Stimulated activated CD4-positive, alpha-beta T cell treated with anti-CD3 and anti-CD28 coated beads, Interleukin-2, amount 100 ng/mL, for 4 hours (primary cell): ENCODE measurements around the gene OLFM2.
"Not testable (repeated sequence)": the region's sequence is repeated elsewhere in the genome, so short reads cannot be mapped to it uniquely, and the experiment has no call there.

ENCODE experiments used
- DNase-seq: peaks from one replicate; pipeline ENCODE4 v3.0.0-alpha.2; 2020; ENCODE audit warnings: low read depth

OLFM2 gene

GRCh38 chr19:9827289-9828238, 108.8 kb downstream of the OLFM2 start, which contains the start of gene UBL5:
Gene UBL5, plus strand, starts transcription at chr19:9827918. Its CDS starts 420 bp downstream, at chr19:9828338.
- peak; percentile 85 for DNase-seq

- DNase-seq = no peak
These were observed 112.5 kb downstream of the OLFM2 start for GRCh38 chr19:9823816-9824215.

GRCh38 chr19:9820034-9820433, 116.3 kb downstream of the OLFM2 start:
- DNase-seq = not testable (repeated sequence)

GRCh38 chr19:9819596-9819909, 116.8 kb downstream of the OLFM2 start:
- DNase-seq = no peak

- DNase-seq = peak; percentile 100
These were observed 117.3 kb downstream of the OLFM2 start, which contains the start of gene FBXL12 for GRCh38 chr19:9818734-9819595. Gene FBXL12, minus strand, starts transcription at chr19:9819079. Its CDS starts 266 bp downstream, at chr19:9818813.

GRCh38 chr19:9818175-9818733, 118.1 kb downstream of the OLFM2 start:
- DNase-seq = no peak

- no peak for DNase-seq
These were observed 125.2 kb downstream of the OLFM2 start for GRCh38 chr19:9811139-9811538.

- no peak for DNase-seq
These were observed 127.2 kb downstream of the OLFM2 start for GRCh38 chr19:9808855-9809824.

GRCh38 chr19:9806803-9807202, 129.5 kb downstream of the OLFM2 start:
- no peak for DNase-seq
